CD4-positive, alpha-beta T cell treated with Interleukin-4 for 1 hour (primary cell): ENCODE results near the gene MEF2A.
"Not testable (repeated sequence)": the region's sequence is repeated elsewhere in the genome, so short reads cannot be mapped to it uniquely, and the experiment has no call there.

Experiments
- DNase-seq, 2 donors: peaks; one replicate each; pipeline ENCODE4 v3.0.0-alpha.2; 2020 to 2022

MEF2A gene

DNA sequence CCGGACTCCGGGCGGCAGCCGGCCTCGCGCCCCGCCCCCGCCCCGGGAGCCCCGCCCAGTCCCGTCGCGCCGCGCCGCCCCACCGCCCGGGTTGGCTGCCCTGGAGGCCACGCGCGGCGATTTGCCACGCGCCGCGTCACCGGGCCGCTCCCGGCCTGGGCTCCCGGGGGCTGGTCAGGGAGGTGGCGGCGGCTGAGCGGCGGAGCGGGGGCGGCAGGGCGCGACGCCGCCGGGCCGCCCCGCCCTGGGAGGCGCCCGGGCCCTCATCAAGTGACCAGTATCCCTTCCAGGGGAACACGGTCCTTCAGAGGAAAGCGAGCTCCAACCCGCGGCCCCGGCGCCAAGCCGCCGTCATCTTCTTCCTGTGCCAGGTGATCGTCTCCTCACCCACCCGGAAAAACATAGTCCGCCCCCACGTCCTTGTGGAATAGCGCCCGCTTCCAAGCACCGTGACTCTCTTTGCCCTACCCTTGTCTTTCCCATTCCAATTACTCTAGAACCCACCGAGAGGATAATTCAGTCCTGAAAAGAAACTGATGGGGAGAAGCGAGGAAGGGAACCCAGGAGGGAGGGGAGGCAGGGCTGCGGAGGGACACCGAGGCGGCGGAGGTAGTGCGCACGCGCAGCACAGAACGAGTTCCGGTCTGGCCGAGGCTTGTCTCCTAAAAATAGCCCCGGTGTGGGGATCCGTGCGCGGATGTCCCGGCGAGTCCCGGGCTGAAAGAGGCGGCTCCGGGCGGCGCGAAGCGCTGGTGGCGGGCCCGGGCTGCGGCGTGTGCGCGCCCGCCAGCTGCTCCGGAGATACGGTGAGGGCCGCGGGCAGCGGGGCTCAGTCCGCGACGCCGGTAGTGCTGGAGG lies at the start of gene MEF2A:
Gene MEF2A (plus strand): TSS at position 686 of the 858 bp plus-strand sequence. CDS start 67,136 bp downstream, outside the sequence.
- peak; percentile 92 to 94 for DNase-seq

DNA sequence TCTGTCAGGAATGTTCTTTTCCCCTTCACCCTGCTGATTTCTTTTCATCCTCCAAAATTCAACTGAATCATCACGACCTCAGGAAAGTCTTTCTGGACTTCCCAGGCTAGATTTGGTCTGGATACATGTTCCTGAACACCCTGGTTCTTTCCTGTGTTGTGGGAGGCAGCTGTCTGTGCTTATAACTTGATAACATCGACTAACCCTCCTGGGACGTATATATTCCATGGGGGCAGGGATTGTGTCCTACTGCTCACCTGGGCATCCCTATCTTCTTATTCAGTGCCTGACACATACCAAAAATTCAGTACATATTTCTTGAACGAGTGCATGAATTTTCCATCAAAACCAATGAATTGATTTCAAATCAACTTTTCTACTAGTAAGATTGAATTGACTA lies 47.6 kb upstream of the MEF2A start:
- DNase-seq: no peak

DNA sequence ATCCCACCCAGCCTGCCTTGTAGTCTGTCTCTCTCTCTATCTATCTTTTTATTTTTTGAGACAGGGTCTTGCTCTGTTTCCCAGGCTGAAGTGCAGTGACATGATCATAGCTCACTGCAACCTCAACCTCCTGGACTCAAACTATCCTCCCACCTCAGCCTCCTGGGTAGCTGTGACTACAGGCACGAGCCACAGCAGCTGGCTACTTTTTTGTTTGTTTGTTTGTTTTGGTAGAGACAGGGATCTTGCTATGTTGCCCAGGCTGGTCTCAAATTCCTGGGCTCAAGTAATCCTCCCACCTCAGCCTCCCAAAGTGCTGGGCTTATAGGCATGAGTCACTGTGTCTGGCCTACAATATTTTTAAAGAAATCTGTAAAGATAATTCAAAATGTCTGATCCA lies 46.4 kb upstream of the MEF2A start:
- DNase-seq: not testable (repeated sequence)

DNA sequence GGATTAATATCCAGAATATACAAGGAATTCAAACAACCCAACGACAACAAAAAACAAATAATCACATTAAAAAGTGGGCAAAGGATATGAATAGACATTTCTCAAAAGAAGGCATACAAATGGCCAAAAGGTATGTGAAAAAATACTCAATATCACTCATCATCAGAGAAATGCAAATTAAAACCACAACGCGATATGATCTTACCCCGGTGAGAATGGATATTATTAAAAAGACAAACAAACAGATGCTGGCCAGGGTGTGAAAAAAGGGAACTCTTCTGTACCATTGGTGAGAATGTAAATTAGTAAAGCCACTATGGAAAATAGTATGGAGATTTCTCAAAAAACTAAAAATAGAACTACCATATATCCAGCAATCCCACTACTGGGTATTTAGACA lies 43.5 kb upstream of the MEF2A start:
- DNase-seq: no peak

DNA sequence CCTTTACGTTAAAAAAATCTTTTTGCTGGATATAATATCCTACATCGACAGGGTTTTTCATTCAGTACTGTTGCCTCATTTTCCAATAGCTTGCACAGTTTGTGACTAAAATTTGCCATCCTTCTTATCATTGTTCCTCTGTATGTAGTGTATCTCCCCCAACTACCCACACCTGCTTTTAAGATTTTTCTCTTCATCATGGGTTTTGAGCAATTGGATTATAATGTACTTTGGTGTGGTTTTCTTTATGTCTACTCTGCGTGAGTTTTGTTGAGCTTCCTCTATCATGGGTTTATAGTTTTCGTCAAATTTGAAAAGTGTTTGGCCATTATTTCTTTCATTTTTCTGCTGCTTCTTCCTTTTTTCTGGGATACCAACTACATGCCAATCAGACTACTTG lies 39.6 kb upstream of the MEF2A start:
- no peak for DNase-seq

DNA sequence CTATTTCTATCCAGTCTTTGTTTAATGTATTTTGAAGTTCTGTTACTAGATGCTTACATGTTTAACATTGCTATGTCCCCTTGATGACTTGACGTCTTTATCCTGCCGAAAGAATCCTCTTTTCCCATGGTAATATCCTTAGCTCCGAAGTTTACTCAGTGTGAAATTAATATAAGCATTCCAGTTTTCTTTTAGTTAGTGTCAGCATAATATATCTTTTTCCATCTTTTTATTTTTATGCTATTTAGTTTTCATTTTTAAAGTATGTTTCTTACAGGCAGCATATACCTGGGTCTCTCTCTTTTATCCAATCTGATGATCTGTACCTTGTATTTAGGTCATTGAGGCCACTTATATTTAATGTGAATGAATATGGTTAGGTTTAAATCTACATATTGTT lies 39.1 kb upstream of the MEF2A start:
- no peak for DNase-seq

DNA sequence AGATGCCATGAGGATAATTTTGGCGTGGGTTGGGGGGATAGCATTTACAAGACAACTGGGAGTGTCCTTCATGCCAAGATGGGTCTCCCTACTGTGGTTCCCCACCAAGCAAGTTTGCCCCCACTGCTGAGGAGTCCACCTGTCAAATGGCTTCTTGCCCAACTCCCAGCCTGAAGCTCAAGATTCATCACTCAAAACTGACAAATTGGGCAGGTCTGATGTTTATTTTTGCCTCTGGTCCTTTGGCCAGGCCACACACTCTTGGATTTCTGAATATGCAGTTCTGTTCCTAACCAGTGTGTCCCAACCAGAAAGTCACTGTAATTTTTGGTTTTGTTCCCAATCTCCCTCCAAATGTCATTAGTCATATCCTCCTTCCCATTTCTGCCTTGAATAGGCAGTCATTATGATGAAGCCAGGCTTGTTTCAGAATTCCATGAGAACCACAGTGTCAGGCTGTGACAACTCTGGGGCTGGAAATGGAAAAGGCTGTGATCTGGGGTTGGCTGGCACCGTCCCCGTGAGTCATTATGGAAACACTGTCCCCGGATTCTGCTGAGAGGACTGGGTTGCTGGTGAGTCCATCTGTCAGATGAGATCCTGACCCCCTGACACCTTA lies 29.3 kb upstream of the MEF2A start:
- DNase-seq: no peak

DNA sequence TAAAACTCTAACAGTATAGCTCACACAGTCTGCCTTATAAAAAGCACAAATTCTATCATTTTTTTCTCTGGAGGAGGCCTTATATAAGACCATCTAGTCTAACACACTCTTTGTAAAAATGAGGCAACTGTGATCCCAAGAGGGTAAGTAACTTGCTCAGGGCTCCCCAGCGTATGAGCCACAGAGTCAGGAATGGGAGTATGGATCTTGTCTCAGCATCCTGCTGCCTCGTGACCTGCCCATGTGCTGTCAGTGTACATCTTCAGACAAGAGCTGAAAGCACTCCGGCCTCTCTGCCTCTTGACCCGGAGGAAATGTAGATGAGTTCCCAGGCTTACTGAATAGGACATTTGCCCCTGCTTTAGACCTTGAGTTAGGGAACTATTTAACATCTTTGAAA lies 28.4 kb upstream of the MEF2A start:
- no peak for DNase-seq

DNA sequence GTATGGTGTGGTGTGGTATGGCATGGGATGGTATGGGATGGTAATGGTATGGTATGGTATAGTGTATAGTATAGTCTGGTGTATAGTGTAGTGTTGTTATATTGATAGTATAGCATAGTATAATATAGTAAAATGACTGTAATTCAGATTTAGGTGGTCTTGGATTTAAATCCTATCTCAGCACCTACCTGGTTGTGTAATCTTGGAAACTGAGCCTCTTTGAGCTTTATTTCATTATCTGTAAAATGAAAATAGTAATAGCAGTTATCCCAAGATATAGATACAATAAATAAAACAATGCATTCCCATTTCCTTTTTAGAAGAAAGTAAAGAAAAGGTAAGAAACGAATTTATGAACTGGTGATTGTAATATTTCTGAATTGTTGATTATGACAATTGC lies 27.5 kb upstream of the MEF2A start:
- DNase-seq: no peak

DNA sequence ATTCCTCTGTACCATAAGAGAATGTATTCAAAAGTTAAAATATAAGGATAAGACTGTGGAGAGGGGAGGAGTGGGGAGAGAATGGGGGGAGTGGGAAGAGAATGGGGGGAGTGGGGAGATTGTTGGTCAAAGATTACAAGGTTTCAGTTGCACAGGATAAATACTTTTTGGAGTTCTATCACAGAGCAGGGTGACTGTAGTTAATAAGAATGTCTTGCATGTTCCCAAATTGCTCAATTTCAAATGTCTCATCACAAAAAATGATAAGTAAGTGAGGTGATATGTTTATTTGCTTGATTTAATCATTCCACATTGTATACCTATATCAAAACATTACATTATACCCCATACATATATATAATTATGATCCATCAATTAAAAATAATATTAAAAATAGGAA lies 23.0 kb upstream of the MEF2A start:
- no peak for DNase-seq

DNA sequence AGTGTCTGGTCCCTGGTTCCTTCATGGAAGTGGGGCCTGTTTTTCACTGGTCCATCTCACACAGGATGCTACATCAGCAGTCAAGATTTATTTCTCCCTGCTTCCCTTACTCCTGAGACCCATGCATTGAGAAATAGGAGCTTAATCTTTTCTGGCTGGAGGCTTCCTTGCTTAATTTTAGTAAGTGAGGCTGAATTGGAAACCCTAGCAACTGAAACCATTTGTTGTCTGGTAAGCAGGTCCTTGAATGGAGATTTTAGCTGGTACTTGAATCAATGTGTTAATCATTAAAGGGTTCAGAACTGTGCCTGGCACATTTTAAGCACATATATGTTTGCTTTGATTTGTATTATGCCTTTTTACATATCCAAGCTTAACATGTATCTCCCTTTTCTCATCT lies 20.2 kb upstream of the MEF2A start:
- DNase-seq: no peak

DNA sequence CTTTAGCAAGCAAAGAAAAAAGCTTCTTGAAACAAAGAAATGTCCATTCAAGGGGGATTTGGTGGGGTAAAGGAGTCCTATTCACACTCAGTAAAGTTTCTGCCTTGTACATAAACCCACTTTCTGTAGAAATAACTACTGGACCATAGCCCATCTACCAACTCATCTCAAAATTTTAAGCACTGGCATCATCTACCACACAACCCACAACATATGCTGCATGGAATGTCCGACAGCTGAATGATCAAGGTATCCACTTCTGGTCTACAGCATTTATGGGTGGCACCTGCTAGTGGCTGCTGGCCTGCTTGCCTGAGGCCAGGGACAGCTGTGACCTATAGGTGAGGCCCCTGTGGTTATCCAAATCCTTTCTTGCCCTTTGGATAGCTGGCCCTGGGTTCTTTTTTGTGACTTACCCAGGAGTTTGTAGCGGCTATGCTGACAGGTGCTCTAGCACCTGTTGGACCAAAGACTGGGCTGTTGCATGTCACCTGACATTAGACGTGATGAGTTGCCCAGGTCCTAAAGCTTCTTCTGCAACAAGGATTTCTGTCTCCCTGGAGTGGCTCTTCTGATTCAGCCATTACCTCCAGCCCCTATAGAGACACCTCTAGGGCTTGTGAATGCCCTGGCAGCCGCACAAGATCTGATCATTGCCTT lies 19.2 kb upstream of the MEF2A start:
- DNase-seq: no peak

DNA sequence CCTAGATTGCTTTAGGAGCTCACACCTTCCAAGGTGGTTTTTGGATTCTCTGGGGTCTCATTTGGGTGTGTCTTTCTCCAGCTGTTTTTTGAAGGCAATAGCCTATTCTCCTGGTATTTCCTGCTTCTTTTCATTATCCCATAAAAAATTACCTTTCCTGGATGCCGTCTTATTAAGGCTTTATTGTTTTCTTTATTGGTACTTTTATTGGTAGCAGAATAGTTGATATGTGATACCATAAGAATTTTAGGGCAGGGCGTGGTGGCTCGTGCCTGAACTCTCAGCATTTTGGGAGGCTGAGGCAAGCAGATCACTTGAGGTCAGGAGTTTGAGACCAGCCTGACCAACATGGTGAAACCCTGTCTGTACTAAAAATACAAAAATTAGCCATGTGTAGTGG lies 18.3 kb upstream of the MEF2A start:
- no peak for DNase-seq

DNA sequence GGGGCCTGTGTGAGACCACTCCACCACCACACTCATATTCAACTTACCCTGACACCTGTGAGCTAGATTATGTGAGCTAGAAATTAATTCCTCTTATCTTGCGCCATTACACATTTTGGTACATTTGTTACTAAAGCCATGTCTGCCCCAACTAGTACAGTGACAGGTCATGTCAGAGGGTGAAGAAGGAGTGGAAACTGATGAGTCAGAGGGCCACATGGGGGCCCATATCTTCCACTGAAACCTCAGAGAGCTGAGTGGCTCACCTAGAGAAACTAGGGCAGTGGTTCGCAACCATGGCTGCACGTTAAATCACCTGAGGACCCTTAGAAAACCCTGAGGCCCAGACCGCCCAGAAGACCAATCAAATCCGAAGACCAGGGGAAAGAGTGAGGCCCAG lies 15.7 kb upstream of the MEF2A start:
- no peak for DNase-seq

DNA sequence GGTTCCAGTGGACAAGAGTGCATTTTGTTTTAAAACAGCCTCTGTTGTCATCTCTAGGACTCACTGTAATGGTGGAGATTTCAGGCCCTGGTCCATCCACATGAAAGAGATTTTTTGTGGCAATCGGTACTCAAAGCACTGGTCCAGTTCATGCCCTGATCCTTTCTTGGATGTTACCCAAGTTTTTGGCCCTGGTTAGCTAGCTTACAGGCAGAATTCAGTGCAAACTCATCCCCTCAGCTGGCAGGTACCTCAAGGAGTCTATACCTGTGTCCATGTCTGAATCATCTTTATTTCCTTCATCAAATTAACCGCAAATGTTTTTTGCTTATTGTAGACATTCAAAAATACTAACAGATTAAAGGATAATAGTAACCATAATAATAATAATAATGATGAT lies 13.7 kb upstream of the MEF2A start:
- DNase-seq: no peak

DNA sequence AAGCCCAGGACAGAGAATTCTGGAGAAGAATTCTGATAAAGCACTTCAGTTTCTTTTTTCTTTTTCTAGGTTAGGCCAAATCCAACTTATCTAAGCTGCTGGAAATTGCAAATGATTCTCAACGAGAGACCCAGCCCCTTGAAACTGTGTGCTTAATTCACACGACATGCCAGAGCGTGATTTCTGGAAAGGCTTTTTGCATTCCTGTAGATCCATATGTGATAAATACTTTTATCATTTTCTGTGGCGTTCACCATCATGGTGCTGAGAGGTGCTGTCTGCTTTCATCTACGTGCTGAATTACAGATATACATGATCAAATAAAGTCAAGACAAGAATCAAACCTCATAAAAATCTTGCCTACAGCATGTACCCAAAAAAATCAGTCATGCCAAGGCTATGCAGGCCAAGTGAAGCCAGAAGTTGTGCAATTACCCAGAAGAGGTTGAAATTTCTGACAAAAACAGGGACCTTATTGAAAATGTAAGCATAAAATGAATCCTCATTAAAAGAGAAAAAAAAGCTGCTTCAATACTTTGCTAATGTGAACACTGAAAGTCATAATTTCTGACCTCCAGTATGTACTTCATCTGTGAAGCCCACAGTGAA lies 10.8 kb upstream of the MEF2A start:
- DNase-seq: no peak

DNA sequence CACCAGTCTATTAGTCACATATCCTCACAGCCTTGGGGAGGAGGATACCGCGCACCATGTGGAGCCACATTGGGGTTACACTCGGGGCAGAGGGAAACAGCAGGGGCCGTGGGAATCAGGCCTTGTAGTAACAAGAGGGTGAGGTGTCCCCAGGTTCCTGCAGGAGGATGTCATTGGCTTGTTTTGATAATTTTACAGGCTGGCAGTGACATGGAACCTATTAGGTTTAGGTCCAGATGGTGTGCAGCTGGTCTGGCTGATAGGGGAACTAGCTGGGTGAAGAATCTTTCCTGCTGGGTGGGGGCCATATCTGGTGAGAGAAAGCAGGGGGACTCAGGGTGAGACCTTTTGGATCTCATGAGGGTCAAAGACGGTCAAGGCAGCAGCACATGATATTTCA lies 9.8 kb upstream of the MEF2A start:
- peak in 1 of 2 donors; percentile 39 for DNase-seq

DNA sequence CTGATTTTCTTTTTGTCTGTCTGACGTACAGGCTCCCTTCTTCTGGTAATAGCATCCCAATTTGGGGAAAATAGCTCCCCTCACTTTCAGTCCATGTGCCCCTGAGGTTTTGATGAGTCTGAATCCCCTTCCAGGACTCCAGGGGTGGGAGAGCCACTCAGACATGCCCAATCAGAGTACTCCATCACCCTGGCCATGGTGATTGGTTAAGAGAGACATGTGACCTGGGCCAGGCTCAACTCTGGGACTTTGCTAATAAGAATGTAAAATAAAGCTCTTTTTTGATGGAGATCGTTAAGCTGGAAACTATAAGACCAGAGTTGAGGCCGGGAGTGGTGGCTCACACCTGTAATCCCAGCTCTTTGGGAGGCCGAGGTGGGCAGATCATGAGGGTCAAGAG lies 9.2 kb upstream of the MEF2A start:
- no peak for DNase-seq

DNA sequence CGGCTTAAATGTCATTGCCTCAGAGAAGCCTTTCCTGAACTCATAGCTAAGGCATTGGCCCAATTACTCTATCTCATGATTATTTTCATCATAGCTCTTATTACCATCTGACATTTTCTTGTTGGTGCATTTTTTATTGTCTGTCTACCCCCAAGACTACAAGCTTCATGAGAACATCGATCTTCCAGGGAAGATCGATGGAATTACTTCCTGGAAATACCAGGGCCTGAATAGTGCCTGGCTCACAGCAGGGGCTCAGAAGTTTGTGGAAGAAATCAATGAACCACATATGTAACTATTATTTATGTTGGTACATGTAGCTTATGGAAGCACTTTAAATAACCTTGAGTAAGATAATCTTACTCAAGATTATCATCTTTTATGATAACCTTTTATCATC lies 7.7 kb upstream of the MEF2A start:
- DNase-seq: no peak

DNA sequence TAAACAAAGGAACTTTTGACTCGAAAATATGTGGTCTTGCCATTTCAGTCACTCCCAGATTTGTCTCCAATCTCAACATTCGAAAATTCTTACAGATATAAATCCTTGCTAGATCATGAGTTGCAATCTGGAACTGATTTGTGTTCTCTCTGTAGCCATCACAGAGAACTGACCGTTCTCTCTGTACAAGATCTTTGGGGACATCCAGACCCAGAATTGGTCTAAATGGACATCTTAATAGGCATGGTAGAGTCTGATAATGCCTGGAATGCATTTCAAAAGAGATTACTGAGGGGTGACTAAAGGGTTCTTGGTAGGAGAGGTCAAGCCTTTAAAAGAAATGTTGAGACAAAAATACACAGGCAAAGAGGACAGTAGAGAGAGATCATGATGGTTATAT lies 7.2 kb upstream of the MEF2A start:
- DNase-seq: no peak

DNA sequence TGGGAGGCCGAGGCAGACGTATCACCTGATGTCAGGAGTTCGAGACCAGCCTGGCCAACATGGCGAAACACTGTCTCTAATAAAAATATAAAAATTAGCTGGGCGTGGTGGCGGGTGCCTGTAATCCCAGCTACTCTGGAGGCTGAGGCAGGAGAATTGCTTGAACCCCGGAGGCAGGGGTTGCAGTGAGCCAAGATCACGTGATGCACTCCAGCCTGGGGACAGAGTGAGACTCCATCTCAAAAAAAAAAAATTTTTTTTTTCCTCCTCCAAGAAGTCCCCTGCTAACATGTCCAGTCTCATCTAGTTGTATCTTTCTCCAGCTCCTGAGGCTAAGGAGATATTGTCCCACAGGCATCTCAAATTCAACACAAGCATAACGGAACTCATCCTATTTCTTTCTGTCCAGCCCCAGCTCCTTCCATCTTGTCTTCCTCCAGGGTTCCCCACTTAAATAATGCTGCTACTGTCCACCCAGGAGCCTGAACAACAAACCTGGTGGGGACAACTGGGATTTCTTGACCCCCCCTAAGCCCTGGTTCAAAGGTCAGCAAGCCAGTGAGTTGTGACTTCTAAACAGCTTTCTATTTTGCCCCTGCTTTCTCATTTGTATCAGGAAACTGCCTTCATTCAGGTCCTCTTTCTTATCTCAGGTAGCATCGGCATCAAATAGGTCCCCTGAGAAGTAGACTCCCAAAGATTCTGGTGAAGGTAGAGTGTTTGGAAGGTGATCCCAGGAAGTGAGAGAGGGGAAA lies 4.1 kb upstream of the MEF2A start:
- no peak for DNase-seq

DNA sequence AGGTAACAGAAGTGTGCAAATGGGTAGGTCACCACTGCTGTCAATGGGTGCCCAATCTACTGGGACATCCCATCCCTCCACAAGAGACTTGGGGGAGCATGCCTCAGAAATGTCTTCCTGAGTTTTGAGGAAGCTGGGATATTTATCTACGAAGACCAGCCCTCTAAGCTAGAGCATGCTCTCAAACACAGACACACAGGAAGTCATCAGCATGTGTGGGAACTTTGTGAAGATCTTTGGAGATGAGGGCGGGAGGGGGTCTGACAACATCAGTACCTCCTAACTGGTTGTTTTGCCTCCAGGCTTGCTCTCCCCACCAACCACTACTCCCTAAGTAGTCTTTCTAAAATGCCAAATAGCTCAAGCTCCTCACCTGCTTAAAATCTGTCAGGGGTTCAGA lies 3.5 kb upstream of the MEF2A start:
- DNase-seq: no peak
